PFSK-1 (cell line): ENCODE measurements around the gene TANGO6.

ENCODE experiments used
- FOXP2 ChIP-seq: optimal IDR thresholded peaks from 2 replicates; pipeline ENCODE3; 2011; ENCODE audit warnings: borderline replicate concordance, control low read depth, inconsistent platforms; ENCODE audit not compliant: insufficient read depth; ENCODE audit errors: extremely low read length, extremely low read depth
- POLR2AphosphoS5 ChIP-seq: IDR thresholded peaks from 2 replicates; pipeline ENCODE4 v1.6.1; 2012; ENCODE audit warnings: low read depth, mild to moderate bottlenecking, control low read depth, low read length, moderate library complexity
- SIN3A ChIP-seq: IDR thresholded peaks from 2 replicates; pipeline ENCODE4 v1.6.1; 2012; ENCODE audit warnings: mild to moderate bottlenecking, low read length, moderate library complexity, borderline replicate concordance; ENCODE audit not compliant: insufficient read depth
- TAF1 ChIP-seq: IDR thresholded peaks from 2 replicates; pipeline ENCODE4 v1.6.1; 2012; ENCODE audit warnings: low read length, control low read depth, borderline replicate concordance; ENCODE audit not compliant: insufficient read depth
- TF ChIP-seq, protein P1 (sequence below), 2 experiments: IDR thresholded peaks; 2 replicates each; pipeline versions ENCODE4 v1.6.1 to v1.8.0; 2011 to 2012; ENCODE audit warnings: low read depth in 2 of 2, low read length in 2 of 2, control low read depth in 1 of 2, inconsistent platforms in 1 of 2, mild to moderate bottlenecking in 1 of 2, moderate library complexity in 1 of 2; ENCODE audit not compliant: insufficient read depth in 1 of 2

TANGO6 gene

DNA sequence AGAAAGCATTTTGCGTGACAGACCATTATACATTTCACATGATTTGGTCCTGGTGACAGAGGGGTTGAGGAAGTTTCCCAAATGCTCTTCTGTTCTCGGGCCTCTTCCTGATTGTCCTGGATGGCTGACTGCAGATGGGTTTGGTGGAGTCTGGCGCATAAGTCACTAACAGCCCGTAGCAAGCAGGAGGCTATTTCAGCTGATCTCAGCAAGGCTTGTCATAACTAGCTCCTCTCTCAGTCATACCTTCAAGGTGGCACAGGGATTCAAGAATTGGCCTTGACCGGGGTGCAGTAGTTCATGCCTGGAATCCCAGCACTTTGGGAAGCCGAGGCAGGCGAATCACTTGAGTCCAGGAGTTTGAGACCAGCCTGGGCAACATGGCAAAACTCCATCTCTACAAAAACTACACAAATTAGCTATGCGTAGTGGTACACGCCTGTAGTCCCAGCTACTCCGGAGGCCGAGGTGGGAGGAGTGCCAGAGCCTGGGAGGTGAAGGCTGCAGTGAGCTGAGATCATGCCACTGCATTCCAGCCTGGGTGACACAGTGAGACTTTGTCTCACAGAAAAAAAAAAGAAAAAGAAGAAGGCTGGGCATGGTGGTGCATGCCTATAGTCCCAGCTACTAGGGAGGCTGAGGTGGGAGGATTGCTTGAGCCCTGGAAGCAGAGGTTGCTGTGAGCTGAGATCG lies 193.2 kb downstream of the TANGO6 start:
- TF ChIP-seq POLR2AphosphoS5 (no peak), FOXP2 (no peak), SIN3A (no peak), TAF1 (no peak)
- TF ChIP-seq, protein P1, sequence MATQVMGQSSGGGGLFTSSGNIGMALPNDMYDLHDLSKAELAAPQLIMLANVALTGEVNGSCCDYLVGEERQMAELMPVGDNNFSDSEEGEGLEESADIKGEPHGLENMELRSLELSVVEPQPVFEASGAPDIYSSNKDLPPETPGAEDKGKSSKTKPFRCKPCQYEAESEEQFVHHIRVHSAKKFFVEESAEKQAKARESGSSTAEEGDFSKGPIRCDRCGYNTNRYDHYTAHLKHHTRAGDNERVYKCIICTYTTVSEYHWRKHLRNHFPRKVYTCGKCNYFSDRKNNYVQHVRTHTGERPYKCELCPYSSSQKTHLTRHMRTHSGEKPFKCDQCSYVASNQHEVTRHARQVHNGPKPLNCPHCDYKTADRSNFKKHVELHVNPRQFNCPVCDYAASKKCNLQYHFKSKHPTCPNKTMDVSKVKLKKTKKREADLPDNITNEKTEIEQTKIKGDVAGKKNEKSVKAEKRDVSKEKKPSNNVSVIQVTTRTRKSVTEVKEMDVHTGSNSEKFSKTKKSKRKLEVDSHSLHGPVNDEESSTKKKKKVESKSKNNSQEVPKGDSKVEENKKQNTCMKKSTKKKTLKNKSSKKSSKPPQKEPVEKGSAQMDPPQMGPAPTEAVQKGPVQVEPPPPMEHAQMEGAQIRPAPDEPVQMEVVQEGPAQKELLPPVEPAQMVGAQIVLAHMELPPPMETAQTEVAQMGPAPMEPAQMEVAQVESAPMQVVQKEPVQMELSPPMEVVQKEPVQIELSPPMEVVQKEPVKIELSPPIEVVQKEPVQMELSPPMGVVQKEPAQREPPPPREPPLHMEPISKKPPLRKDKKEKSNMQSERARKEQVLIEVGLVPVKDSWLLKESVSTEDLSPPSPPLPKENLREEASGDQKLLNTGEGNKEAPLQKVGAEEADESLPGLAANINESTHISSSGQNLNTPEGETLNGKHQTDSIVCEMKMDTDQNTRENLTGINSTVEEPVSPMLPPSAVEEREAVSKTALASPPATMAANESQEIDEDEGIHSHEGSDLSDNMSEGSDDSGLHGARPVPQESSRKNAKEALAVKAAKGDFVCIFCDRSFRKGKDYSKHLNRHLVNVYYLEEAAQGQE (IDR thresholded peaks at IDR 0.05; ENCODE audit: insufficient read depth in 1 of 2, low read depth in 2 of 2, low read length in 2 of 2): no peak

DNA sequence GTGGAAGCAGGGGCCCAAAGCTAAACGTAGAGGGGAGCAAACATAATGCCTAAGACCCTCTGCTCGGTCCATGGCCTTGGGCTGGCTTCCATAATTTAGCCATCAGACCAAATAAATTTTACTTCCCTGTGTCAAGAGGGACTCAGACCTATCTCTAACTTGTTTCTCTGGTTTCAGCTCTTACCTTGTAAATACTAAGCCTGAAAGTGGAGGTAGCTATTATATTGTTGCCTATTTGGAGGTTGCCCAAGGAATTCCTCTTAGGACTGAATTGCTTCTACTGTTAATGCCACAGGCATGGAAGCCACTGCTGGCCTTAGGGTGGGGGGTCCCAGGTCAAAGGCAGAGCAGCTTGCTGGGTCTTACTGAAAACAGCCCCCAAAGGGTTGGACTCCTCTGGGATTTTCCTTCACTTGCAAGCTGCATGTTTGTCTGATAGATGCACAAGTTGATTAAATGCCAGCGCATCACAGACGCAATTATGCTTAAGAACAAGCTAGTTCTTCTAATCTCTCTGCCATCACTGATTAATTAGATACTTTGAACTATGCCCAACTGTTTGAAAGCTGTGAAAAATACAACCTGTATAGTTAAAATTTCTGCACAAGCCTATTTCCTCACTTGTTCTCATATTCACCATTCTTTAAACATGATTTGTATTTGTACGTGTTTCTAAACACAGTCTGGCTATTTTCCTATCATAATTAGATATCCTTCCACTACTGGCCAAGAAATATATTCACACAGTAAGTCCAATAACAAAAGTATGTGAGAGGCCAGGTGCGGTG lies 194.2 kb downstream of the TANGO6 start:
- TF ChIP-seq FOXP2: no peak
- TF ChIP-seq POLR2AphosphoS5: no peak
- TF ChIP-seq, protein P1 (IDR thresholded peaks at IDR 0.05; ENCODE audit: insufficient read depth in 1 of 2, low read depth in 2 of 2, low read length in 2 of 2): no peak
- TF ChIP-seq TAF1: no peak
- no peak for TF ChIP-seq SIN3A

DNA sequence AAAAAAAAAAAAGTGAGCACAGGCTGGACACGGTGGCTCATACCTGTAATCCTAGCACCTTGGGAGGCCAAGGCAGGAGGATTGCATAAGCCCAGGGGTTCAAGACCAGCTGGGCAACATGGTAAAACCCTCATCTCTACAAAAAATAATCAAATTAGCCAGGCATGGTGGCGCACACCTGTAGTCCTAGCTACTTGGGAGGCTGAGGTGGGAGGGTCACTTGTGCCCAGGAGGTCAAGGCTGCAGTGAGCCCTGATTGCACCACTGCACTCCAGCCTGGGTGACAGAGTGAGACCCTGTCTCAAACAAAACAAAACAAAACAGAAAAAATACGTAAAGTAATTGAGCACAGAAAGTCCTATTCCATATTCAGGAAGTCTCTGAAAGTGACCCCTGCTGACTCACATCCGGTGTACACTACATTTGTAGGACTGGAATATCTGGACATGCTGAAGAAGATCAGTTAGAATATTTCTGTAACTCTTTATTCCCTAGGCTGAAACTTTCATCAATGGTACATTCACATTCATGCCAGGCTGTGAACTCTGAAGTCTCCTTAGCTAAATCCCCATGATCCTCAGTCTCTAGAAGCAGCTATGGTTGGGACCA lies 196.1 kb downstream of the TANGO6 start:
- no peak for TF ChIP-seq SIN3A
- TF ChIP-seq, protein P1 (IDR thresholded peaks at IDR 0.05; ENCODE audit: insufficient read depth in 1 of 2, low read depth in 2 of 2, low read length in 2 of 2): no peak
- no peak for TF ChIP-seq FOXP2
- no peak for TF ChIP-seq POLR2AphosphoS5
- no peak for TF ChIP-seq TAF1

DNA sequence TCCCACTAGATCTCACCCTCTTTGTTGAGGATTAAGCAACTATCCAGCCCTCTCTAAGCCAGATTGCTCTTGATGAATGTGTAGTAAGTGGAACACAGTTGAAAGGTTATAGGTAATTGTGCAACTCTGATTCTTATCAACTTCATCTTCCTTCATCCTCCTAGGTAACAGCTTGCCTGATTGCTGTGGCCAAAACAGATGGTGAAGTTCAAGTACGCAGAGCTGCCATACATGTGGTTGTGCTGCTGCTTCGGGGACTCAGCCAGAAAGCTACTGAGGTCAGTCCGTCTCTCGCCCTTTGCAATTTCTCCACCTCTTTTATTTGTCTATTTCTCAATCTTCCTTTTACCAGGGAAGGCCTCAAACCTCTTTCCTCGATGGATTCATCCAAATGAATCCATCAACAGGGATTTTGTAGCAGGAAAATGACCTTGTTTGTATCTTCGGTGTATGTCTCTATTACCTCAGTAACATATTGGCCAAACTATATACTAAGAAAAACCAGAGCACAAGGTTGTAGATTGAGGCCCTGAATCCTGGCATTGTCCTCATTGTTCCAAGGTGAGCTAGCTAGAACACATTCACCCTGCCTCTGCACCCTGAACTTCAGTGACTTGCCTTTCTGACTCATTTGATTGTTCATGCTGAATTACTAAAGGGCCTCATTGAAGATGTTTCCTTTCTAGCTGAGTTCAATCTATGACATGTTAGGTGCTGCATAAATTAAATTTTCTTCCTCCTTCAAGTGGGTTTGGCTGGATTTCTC lies 197.0 kb downstream of the TANGO6 start:
- no peak for TF ChIP-seq TAF1
